ENCODE measurements around the gene L3MBTL3.

Gene L3MBTL3

DNA sequence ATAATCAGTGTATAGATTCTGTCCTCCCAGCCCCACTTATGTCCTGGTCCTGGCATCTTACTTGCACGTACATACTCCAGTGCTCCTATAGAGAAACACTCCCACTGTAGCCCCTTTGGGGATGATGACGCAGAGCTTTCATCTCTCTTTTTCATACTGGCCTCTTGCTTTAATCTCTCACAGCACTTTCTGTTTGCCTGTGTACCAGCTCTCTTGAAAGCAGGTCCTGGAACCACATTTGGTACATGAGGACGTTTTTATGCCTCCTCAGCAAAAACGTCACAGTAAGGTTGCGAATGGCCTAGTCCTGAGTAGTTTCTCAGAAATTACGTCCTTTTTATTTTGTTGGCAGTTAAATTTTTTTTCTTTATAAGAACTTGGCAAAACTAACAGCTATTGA, 10.8 kb downstream of the L3MBTL3 start:
- DNase-seq = peak; percentile 13 to 51

DNA sequence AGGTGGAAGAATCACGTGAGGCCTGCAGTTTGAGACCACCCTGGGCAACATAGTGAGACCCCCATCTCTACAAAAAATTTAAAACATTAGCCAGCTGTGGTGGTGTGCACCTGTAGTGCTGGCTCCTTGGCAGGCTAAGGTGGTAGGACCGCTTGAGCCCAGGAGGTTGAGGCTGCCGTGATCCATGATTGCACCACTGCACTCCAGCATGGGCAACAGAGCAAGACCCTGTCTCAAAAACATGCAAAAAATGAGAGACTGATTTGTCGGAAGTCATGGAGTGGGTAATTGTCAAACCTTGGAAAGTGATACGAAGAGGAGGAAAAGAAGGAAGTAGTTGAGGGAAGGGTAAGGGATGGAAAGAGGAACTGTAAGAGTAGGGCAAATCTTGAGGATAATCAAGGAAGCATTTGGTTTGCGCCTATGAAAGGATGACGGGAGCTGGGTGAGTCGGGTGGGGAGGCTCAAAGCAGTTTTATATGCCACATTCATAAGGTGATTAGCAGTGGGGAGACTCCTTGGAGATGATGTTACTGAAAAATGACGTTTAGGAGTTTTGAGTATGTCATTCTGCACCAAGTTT, 14.5 kb downstream of the L3MBTL3 start:
- DNase-seq = no peak

DNA sequence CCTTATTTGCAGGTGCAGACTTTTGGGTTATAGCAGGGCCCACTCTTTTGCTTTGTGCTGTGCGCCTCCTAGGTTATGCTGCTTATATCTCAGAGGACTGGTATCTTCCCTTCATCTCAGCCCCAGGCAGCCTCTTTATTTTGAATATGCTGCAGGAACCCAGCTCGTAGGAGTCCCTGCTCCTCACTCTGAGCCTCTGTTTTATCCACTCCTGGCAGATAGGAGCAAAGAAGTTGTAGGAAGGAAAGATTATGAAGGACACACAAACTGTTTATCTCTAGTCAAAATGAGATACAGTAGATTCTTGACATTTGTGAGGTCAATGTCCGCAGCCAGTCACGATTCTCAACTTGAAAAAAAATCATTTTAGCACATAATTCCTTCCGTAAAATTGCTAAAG, 15.6 kb downstream of the L3MBTL3 start:
- no peak for DNase-seq

DNA sequence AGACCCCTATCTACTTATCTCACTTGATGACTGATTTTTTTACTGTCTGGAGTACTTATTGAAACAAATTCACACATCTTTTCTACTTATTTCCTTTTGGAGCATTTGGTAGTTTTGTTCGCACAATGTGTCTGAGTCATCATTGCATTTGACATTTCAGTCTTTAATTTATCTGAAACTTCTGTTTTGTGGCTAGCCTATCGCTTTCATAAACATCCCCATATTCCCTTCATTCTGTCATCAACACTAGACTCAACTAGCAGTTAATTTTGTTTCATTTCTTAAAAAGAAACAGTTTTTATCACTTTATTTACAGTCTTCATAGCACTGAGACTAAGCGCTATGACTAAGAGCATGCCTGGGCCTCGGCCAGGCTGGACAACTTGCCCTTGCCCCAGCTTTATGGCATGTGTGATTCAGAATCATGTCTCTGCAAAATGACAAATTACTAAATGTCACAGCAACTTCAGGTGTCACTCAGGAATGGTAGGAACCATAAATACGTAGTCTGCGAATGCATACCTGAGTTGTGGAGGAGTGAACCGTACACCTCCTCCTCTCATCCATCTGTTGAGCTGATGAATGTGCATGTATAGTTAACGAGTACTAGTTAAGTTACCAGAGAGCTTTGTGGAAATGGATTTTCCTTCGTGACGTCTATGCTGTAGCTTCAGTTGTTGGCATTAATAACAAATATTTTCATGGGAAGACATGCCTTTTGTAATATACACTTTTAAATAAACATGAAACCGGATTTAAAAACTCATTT, 16.2 kb downstream of the L3MBTL3 start:
- no peak for DNase-seq

DNA sequence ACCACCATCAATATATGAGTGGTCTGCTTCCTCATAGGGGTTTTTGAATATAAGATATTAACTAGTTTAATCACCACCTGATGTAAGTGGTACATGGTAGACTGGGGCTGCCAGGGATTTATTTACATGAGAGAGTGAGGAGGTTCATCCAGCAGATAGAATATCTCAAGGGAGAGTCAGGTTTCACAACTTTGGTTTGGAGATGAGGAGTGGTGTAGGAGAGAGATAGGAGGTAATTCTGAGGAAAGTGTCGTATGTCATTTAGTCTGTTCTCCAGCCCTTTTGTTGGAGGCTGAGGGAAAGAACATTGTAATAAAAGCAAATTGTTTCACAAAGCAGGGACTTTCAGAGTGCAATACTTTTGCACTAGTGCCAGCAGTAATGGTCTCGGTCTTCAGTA, 16.8 kb downstream of the L3MBTL3 start:
- DNase-seq = no peak

DNA sequence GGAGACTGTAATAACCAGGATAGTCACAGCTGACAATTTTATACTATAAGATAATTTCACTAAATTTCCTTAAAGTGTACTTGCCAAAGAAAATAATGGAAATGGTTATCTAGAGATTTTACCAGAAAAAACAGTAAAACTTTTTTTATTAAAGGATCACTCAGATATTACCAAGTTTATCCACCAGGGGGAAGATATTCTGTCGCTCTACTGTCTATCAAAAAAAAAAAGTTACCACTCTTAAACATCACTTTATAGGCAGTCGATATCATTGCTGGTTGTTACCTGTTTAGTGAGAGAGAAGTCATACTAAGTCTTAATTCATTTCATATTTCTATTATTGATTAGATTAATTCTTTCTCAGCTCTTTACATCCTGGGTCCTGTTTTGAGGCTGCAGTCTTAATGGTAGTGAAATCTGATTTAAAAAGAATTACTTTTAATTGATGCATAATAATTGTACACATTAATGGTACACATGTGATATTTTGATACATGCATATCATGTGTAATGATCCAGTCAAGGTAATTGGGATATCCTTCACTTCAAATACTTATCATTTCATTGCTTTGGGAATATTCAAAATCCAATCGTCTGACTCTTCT, 18.9 kb downstream of the L3MBTL3 start:
- DNase-seq = peak in 1 of 2 donors; percentile 39

DNA sequence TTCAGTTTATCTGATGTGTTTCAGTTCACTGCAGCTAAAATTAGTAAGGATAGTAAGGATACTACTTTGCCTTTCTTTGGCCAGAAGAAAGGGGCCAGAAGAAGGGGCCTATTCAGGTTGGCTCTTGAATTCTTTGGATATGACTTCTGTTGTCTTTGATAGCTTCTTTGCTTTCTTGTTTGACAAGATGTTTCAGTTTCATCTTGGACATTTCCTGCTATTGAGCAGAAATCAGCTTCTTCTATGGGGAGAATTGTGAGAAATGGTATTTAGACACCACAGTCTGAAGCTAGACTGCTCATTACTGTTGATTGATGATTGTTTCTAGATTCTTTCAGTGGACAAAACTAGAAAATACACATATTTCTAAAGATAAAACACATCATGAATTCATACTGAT, 23.2 kb downstream of the L3MBTL3 start:
- no peak for DNase-seq

DNA sequence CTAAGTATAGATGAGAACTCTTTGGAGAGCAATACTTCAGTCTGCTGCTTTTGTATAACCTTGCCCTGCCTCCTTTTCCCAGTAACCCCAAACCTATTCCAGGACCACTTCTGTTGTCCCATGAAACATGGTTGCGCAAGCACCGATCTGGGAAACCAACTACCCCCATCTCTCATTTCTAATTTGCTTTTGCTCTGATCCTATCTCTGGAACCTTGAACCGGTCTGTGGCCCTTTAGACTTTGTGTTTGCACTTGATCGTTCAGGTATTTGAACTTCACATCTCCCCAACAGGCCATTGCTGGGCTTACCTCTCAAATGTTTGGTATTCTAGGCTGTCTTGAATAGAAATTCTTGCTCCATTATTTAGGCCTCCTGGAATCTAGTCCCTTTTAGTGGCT, 25.0 kb downstream of the L3MBTL3 start:
- no peak for DNase-seq

DNA sequence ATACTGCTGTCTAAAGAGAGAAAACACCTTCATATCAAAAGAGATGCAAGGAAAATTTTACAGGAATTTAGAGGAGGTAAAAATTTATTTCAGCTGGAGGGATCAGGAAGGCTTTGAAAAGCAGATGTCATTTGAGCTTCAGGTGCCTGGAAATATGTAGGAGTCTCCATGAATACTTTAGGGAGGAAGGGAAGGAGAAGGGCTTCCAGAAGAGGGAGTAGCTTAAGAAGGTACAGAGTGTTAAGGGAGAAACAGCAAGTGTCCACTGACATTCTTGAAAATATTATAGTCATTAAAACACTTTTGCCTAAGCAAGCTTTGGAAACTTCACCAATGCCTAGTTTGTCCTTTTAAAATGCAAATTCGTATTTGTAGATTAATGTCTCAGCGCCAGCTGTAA, 27.2 kb downstream of the L3MBTL3 start:
- DNase-seq = no peak

DNA sequence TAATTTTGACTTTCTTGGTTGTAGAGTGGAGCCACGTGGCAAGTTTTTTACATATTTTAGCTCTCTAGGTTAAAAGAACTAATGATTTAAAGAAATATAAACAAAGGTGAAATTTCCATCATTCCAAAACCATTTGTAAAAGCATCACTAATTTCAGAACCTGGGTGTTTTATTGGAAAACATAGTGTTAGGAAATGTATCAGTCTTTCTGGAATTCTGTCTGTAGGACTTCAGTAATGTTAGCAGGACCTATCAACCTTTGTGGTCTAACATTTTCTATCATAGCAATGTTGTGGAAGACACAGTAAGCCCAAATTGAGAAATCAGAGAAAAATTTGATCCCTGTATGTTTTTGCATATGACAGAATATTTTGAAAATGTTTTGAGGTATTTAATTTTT, 28.3 kb downstream of the L3MBTL3 start:
- no peak for DNase-seq

DNA sequence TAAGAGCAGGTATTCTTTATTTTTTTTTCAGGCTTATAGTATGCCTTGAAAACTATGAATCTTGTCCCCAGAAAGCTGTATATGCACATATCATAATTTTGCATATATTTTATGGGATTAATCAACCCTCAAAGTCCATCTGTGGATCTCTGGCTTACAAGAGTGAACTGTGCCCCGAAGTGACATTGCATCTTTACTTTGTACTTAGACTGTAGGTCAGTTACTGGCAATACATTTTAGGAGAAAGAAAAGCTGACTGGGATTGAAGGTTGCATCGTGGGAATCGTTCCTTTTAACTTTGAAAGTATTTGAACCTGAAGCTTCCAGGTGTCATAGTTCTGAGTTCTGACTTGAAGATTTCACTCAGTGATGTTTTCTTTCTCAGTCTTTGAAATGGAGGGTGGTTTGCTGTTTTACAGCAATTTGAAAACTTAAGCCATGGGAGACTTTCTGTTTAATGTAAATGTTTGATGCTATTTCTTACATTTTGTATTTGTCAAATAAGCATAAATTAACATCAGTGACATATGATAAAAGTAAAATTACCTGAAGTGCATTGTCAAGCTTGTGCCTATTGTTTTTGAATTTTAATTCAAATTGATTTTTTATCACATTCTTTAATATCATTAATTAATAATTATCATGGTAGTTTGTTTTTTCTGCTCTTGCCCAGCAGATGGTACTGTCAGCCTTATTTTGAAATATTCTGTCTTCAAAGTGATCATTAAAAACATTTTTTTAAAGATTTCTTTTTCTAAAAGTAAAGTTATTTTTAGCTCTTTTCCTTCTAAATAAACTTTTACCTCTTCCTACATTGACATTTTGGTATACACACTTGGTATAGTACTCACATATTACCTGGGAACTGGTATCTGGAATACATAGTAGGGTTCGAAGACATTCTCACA, 29.0 kb downstream of the L3MBTL3 start:
- no peak for DNase-seq

DNA sequence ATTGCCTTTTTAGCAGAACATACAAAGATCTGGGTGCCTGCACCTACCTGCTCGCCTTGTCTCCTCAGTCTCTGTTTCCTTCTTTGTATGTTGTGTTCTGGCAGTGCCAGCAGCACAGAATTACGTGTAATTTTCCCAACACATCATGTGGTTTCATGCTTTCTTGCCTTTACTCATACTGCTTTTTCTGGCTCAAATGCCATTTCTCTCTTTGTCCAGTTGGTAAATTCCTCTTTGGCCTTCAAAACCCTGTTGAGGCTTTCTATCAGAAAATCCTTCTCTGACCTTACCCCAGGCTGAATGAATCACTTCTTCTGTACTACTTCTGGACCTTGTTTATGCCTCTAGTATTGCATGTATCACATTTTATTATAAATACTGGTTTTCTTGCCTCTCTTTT, 31.8 kb downstream of the L3MBTL3 start:
- DNase-seq = no peak

DNA sequence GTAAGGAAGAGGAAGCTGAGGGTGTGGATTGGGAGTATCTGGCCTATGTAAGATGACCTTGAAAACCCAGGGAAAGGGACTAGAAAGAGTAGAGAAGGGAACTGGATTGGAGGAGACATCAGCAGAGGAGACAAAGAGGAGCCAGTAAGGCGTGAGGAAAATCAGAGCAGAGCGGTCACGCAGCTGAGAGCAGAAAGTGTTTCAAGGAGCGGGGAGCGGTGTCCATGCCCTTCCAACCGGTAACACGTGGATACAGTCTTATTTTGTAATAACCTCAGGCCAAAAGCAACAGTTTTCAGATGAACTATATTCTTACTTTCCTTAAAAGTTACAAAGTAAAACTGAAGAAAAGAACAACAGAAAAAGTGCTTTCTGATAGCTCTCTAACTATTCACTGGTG, 36.3 kb downstream of the L3MBTL3 start:
- DNase-seq = no peak

DNA sequence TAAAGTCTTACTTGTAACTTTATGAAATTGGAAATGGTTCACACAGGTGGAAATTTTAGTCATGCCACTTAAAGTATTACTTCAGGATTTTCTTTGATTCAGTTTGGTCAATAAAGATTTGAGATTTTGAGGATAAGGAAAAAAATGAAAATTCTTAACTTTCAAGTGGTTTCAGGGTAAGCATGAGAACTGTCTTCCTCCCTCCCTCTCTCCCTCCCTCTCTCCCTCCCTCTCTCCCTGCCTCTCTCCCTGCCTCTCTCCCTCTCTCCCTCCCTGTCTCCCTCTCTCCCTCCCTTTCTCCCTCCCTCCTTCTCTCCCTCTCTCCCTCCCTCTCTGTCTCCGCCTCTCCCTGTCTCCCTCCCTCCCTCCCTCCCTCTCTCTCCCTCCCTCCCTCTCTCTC, 36.9 kb downstream of the L3MBTL3 start:
- no peak for DNase-seq

DNA sequence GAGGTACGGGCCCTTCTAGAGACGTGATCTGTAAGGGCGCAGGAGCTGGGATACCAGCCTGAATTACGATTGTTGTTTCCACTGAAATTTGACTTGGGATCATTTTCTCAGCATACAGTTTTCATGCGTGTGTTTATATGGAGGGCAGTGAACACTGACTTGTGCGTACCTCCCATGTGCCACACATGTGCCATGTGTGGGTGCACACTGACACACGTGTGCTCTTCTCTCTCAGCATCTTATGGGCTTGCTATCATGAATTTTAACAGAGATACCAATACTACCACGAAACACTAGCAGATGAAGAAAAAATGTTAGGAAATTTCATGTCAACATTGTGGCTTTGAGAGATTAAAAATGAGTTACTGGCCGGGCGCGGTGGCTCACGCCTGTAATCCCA, 39.1 kb downstream of the L3MBTL3 start:
- DNase-seq = no peak

DNA sequence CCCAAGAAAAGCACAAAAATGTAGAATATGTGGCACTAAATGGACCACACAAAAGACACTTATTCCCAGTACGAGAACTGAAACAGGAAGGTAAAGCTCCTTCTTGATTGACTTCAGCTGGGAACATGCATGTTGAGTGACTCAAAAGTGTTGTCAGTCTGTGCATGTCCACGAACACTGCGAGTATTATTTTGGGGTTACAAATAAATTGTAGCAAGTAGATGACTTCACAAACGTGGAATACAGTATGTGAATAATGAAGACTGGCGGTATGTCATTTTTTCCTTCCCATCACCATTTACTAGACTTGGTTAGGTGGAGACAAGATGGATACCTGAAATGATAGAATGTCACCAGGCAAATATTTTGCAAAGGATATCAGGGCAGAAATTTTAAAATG, 45.4 kb downstream of the L3MBTL3 start:
- DNase-seq = no peak

DNA sequence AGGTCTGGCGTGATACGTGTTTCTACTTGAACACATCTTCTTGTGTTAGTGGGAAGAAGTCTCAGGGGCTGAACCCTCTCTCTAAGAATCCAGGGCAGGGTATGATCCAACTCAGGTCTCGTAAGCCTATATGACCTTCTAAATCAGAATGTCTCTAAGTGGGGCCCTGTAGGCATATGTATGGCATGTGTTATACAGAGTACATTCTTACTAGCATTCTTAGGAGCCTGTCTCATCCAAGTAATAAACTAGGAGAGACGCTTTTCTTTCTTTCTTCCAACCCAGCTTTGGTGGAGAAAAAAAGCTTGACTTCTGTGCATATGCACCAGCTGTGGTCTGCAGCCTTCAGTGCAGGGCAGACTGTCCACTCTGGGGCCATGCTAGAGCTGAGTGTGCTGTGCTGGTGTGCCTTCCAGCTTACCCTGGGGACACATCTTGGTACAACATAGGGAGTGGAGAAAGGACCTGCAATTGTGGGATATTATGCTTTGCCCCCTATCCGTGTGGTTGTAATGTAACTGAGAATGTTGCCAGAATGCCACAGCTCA, 47.3 kb downstream of the L3MBTL3 start:
- DNase-seq = no peak

DNA sequence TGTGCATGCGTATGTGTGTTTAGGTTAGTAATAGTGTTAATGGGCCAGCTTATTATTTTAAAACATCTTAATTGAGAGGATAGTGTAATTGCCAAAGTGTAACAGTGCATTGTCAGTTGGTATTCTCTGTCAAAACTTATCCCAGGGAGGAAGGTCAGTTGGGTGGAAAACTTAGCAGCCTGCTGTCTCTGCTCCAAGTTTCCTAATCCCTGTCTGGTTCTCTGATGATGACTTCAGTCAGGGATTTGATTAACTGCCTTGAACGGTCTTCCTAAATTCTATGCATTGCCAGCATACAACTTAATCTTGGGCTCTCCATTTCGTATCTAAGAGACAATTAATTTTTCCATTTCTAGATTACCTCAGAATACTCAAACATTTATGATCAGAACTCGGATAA, 51.1 kb downstream of the L3MBTL3 start:
- no peak for DNase-seq

DNA sequence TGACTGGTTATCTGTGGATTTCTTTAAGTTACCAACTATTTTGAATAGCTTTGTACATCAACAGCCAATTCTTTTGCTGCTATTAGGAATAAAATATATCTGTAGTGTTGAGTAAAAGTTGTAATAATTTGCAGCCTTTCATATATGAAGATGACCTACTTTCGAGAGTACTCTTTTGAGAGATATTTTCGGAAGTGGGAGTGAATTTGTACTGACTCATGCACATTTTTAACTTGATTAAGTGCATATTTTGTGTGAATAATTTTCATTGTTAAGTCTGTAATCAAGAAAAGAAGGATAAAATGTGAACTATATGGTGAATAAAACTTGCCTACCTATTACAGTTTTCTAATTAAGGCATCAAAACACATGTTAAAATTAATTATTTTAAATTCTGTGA, 51.9 kb downstream of the L3MBTL3 start:
- no peak for DNase-seq

DNA sequence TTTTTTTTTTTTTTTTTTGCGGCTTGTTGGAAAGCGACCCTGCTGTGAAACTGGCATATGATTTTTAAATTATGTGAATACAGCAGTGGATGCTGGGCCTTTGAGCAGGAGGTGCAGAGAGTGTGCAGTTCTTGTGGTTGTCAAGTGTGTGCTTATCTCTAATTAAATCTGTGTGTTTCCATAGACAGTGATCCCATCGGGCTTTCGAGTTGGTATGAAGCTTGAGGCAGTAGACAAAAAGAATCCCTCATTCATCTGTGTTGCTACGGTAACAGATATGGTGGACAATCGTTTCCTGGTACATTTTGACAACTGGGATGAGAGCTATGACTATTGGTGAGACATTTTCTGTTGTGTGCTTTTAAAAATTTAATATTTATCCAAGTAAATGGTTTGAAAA, 52.4 kb downstream of the L3MBTL3 start:
- DNase-seq = peak in 1 of 2 donors; percentile 5

DNA sequence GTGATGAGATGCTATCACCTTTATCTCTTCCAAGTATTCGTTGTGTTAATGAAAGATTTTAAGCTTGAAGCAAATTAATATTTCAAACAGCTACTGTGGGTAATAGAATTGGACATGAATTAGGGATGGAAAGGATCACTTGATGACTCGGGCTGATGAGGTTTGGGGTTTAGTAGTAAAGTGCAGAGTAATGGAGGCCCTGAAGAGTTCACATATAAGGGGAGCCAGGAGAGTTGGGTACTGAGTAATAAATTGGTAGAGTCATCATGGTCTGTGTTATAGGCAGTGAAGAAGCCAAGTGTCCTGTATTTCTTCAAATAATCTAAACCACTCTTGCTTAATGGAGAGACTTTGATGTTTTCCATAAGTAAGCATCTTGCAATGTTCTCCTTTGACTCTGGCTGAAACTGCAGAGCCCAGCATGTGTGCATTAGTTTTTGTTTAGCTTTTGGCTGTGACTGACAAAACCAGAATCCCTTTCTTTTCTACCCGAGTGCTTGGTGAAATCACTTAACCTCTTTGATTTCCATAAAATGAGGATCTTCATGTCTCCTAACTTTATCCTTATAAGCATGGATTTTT, 57.6 kb downstream of the L3MBTL3 start:
- DNase-seq = no peak

DNA sequence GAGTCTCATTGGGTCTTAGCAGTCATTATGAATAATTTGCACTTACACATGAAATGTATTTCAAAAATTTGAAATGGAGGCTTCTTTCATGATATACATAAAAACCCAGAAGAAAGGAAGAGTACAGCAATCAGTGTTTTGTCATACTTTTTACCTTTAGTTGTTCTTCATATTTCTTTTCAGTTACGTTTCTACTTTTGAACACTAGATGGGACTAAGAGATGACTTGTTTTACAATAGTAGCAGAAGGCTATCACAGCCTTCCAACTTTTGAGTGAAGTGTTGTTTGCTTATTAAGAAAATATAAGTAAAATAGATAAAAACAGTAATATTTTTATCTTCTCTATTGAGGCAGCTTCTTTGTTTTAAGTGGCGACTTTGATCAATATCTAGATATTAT, 58.1 kb downstream of the L3MBTL3 start:
- DNase-seq = peak in 1 of 2 donors; percentile 19

DNA sequence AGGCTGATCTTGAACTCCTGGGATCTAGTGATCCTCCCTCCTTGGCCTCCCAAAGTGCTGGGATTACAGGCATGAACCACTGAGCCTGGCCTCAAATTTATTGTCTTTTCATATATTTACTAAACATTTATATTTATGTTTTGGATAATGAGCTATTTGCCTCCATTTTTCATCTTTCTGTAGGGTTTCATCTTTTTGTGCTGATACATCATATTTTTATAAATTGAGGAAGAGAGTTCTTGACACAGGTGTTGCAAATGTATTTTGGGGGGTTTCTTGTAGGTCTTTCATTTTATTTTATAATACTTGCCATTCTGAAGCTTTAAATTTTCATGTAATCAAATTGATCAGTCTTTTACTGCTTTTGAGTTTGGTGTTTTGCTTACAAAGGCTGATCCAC, 72.4 kb downstream of the L3MBTL3 start:
- no peak for DNase-seq

All from CD4-positive, alpha-beta T cell treated with Interleukin-1 beta for 1 hour (primary cell).